B cell (primary cell): ENCODE measurements around the gene CAMP. TPM values are rescaled to one million over a fixed set of nuclear protein-coding genes. Genes with fewer than 3 reads are reported as not detected.

Source experiments
- ATAC-seq: fragments of 200-7000 bp; cut with Tn5 transposase; one replicate; pipeline ENCODE4 v1.10.0; 2021; ENCODE audit warnings: low read depth, mild to moderate bottlenecking, moderate number of reproducible peaks, moderate library complexity
- CTCF ChIA-PET: fragments of 350-600 bp; sonication (Branson Sonifier 250); formaldehyde crosslinking; loops from one replicate; lab custom pipeline; 2021; ENCODE audit warnings: antibody characterized with exemption, inconsistent platforms; lab: Charles Lee
- POLR2A ChIA-PET: fragments of 350-600 bp; sonication (Branson Sonifier 250); formaldehyde crosslinking; loops from one replicate; lab custom pipeline; 2021; ENCODE audit warnings: antibody characterized with exemption; lab: Charles Lee
- DNase-seq: peaks from one replicate; pipeline ENCODE4 v3.0.0; 2013
- H2AFZ ChIP-seq: 2 replicates; pipeline ENCODE4 v1.6.1; 2012; ENCODE audit warnings: mild to moderate bottlenecking, low read depth, low read length; ENCODE audit not compliant: insufficient read depth, poor library complexity, severe bottlenecking
- H3K27ac ChIP-seq, 2 donors: 1 replicate in 1 of 2; 2 replicates in 1 of 2; pipeline ENCODE4 v1.5.1; 2012 to 2013; ENCODE audit warnings: low read length in 2 of 2, mild to moderate bottlenecking in 2 of 2, moderate library complexity in 1 of 2
- H3K27me3 ChIP-seq, 4 experiments: fragments of 200-600 bp in 1 of 4; sonication (generic) in 1 of 4; replicated peaks in 1 of 4; 1 replicate in 2 of 4; 2 replicates in 2 of 4; pipeline versions ENCODE4 v1.6.1 to v1.7.0; 2013 to 2016; ENCODE audit warnings: low read length in 3 of 4, mild to moderate bottlenecking in 2 of 4, mixed read lengths in 1 of 4, moderate library complexity in 1 of 4; ENCODE audit not compliant: insufficient read depth in 4 of 4, control insufficient read depth in 3 of 4; ENCODE audit errors: control extremely low read depth in 1 of 4
- H3K36me3 ChIP-seq, 2 experiments: replicated peaks in 1 of 2; 1 replicate in 1 of 2; 2 replicates in 1 of 2; pipeline versions ENCODE4 v1.6.1 to v1.7.1; 2013; ENCODE audit warnings: low read length in 1 of 2; ENCODE audit not compliant: insufficient read depth in 2 of 2, control insufficient read depth in 1 of 2; ENCODE audit errors: control extremely low read depth in 1 of 2, extremely low read depth in 1 of 2
- H3K4me1 ChIP-seq, 2 donors: fragments of 200-600 bp in 1 of 2; sonication (generic) in 1 of 2; 1 replicate in 1 of 2; 2 replicates in 1 of 2; pipeline versions ENCODE4 v1.5.1 to v1.6.1; 2013 to 2017; ENCODE audit warnings: low read length in 2 of 2; ENCODE audit not compliant: control insufficient read depth in 2 of 2, insufficient read depth in 2 of 2
- H3K4me2 ChIP-seq: replicated peaks from 2 replicates; pipeline ENCODE3; 2012; ENCODE audit warnings: mild to moderate bottlenecking, low read depth, low read length; ENCODE audit not compliant: poor library complexity, severe bottlenecking
- H3K4me3 ChIP-seq, 5 experiments: fragments of 200-600 bp in 1 of 5; sonication (generic) in 1 of 5; 1 replicate in 3 of 5; 2 replicates in 2 of 5; pipeline versions ENCODE4 v1.5.1 to v1.7.0; 2011 to 2016; ENCODE audit warnings: low read length in 4 of 5, mild to moderate bottlenecking in 4 of 5, low read depth in 2 of 5, control low read depth in 1 of 5, moderate library complexity in 1 of 5; ENCODE audit not compliant: insufficient read depth in 1 of 5; ENCODE audit errors: control extremely low read depth in 1 of 5, extremely low read depth in 1 of 5
- H3K79me2 ChIP-seq: fragments of 200-600 bp; sonication (generic); one replicate; pipeline ENCODE4 v1.6.0; 2016; ENCODE audit warnings: low read length; ENCODE audit not compliant: control insufficient read depth, insufficient read depth
- H3K9ac ChIP-seq: fragments of 200-600 bp; sonication (generic); 2 replicates; pipeline ENCODE4 v1.6.1; 2017; ENCODE audit warnings: mild to moderate bottlenecking, low read length, moderate library complexity
- H3K9me3 ChIP-seq, 3 donors: one replicate each; pipeline versions ENCODE4 v1.6.1 to v1.7.1; 2013; ENCODE audit warnings: low read length in 2 of 3; ENCODE audit not compliant: control insufficient read depth in 2 of 3, insufficient read depth in 1 of 3; ENCODE audit errors: control extremely low read depth in 1 of 3
- H4K20me1 ChIP-seq: 2 replicates; pipeline ENCODE4 v1.6.0; 2012; ENCODE audit warnings: mild to moderate bottlenecking, low read length; ENCODE audit not compliant: insufficient read depth, control insufficient read depth, poor library complexity, severe bottlenecking
- H3K27ac Mint-ChIP-seq: one replicate; pipeline ENCODE4 v1.8.0; 2021; ENCODE audit warnings: mixed read lengths
- H3K27me3 Mint-ChIP-seq: one replicate; pipeline ENCODE4 v1.8.0; 2021; ENCODE audit warnings: mixed read lengths
- H3K4me1 Mint-ChIP-seq: one replicate; pipeline ENCODE4 v1.8.0; 2021; ENCODE audit warnings: mixed read lengths
- H3K4me3 Mint-ChIP-seq: one replicate; pipeline ENCODE4 v1.8.0; 2021; ENCODE audit warnings: mixed read lengths
- H3K9me3 Mint-ChIP-seq: one replicate; pipeline ENCODE4 v1.8.0; 2022; ENCODE audit warnings: mixed read lengths; ENCODE audit not compliant: insufficient read depth
- EZH2 ChIP-seq: IDR thresholded peaks from 2 replicates; pipeline ENCODE4 v1.6.1; 2012; ENCODE audit warnings: borderline replicate concordance, low read depth, mild to moderate bottlenecking, moderate library complexity, low read length; ENCODE audit not compliant: insufficient read depth, poor library complexity, severe bottlenecking
- WGBS: methylation state at CpG from one replicate; pipeline ENCODE4 v1.1.5; 2013; ENCODE audit warnings: missing lambda C conversion rate; ENCODE audit not compliant: insufficient coverage; 5-methylcytosine and 5-hydroxymethylcytosine counted together
- intact Hi-C: fragments of 100-400 bp; cut with micrococcal nuclease; formaldehyde crosslinking; loops from one replicate; pipeline ENCODE4 v1.10.0; 2022
- polyA plus RNA-seq: library from polyadenylated mRNA; depleted of rRNA; stranded (reverse); fragments of >200 nt; gene quantifications from 2 replicates; pipeline ENCODE4 v1.2.3, GENCODE V29; 2012
- total RNA-seq, 2 donors: library from RNA; stranded (reverse); fragments of 120-200 nt in 1 of 2; gene quantifications; 1 replicate in 1 of 2; 2 replicates in 1 of 2; pipeline versions ENCODE4 v1.2.3 to v1.2.4, GENCODE V29; 2013 to 2022
- TF ChIP-seq, protein P1 (sequence below): fragments of 200-600 bp; IDR thresholded peaks from one replicate; pipeline ENCODE4 v1.8.0; 2022; ENCODE audit warnings: antibody characterized with exemption, mild to moderate bottlenecking

Gene CAMP
- total and polyA plus RNA-seq, 2 donors (not counting 1 experiment from before 2014, with no cell fraction given), result 0.30 TPM; not detected in 1

DNA sequence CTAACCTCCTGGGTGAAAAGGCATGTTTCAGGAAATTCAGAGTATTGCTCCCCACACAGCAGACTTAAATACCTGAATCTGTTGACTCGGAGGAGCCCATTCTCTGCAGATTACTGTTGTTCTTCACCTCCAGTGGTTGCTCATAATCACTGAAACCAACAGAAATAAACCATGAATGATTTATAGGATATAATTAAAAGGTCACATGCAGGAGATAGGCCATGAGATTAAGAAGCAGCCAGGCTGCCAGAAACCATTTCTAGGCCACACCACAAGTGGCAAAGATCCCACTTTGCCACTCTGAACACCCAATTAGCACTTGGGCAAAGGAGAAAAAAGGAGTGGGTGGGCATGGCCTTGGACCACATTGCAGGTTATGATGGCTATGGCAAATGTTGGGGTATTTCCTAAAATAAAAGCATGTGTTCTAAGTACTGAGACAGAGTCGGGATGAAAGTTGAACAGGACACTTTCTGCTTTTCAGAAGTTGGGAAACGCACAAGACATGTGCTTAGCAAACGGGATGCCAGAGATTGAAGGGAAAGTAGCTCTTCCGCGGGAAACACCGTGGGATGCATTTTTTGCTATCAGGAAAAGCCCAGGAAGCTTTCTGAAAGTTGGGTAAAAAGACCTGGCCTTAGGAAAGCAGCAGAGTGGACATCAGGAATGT is 36.5 kb upstream of the CAMP start:
- Histone ChIP-seq H3K36me3 (no peaks in the 10 kb centered on the region), H3K4me3 (peak overlapping the region in 1 of 5 experiments; percentile 76), H3K9me3 (no peaks in the 10 kb centered on the region), H3K27ac (no peak overlapping the region), H3K4me1 (peaks cover 12 to 15% of the 10 kb centered on the region in 2 donors), H3K4me2 (peak overlapping the region; percentile 100), H3K9ac (peak overlapping the region; percentile 92), H4K20me1 (no peaks in the 10 kb centered on the region), H3K79me2 (peaks cover 4% of the 10 kb centered on the region), H2AFZ (peak overlapping the region; percentile 94), H3K27me3 (peaks cover 0 to 19% (median 8%) of the 10 kb centered on the region in 4 experiments)
- intact Hi-C loops, result loop anchor here (5.0 kb wide), 2 partner anchors 256 to 371 kb away; partner anchors contain the start of genes CCDC51, PFKFB4 and TMA7
- DNase-seq (no peak), ATAC-seq (no peak)
- ChIA-PET POLR2A (interaction anchor here (0.7 kb wide), 1 partner anchor 1604 kb away, joined by 3 read pairs; no protein-coding TSS in a partner anchor), CTCF (no interaction called here)
- WGBS, result 60% methylated on average over 6 of the region's 7 CpGs
- H3K27me3 Mint-ChIP-seq, result peaks cover 17% of the 10 kb centered on the region
- H3K4me1 Mint-ChIP-seq, result peaks cover 15% of the 10 kb centered on the region
- no peak for TF ChIP-seq EZH2
- TF ChIP-seq, protein P1, sequence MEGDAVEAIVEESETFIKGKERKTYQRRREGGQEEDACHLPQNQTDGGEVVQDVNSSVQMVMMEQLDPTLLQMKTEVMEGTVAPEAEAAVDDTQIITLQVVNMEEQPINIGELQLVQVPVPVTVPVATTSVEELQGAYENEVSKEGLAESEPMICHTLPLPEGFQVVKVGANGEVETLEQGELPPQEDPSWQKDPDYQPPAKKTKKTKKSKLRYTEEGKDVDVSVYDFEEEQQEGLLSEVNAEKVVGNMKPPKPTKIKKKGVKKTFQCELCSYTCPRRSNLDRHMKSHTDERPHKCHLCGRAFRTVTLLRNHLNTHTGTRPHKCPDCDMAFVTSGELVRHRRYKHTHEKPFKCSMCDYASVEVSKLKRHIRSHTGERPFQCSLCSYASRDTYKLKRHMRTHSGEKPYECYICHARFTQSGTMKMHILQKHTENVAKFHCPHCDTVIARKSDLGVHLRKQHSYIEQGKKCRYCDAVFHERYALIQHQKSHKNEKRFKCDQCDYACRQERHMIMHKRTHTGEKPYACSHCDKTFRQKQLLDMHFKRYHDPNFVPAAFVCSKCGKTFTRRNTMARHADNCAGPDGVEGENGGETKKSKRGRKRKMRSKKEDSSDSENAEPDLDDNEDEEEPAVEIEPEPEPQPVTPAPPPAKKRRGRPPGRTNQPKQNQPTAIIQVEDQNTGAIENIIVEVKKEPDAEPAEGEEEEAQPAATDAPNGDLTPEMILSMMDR, result no peak
- no peaks in the 10 kb centered on the region for H3K9me3 Mint-ChIP-seq
- H3K4me3 Mint-ChIP-seq, result peak overlapping the region; percentile 86
- no peak overlapping the region for H3K27ac Mint-ChIP-seq

DNA sequence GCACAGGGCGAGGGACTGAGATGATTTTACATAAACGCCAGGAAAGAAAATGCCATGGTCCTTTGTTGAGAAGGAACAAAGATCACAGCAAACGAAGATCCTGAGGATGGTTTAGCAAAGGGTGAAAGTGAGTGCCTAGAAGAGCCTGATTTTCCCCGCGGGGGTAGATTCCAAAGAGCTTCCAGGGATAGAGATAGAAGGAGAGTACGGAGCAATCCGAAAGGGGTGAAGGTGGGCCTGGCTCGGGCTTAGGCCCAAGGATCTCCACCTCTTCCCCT is 36.1 kb upstream of the CAMP start:
- H3K9me3 ChIP-seq, result no peaks in the 10 kb centered on the region
- peak overlapping the region; percentile 100 for H3K4me2 ChIP-seq
- peak overlapping the region in 4 of 5 experiments; percentile 40 to 96 (median 78) for H3K4me3 ChIP-seq
- Mint-ChIP-seq H3K9me3 (no peaks in the 10 kb centered on the region), H3K4me1 (peaks cover 15% of the 10 kb centered on the region), H3K27me3 (peaks cover 17% of the 10 kb centered on the region), H3K27ac (no peak overlapping the region), H3K4me3 (peak overlapping the region; percentile 86)
- ChIA-PET POLR2A (no interaction called here), CTCF (interaction anchor here (0.6 kb wide), 1 partner anchor 166 kb away, joined by 3 read pairs; no protein-coding TSS in a partner anchor)
- no peaks in the 10 kb centered on the region for H4K20me1 ChIP-seq
- H3K27me3 ChIP-seq, result peaks cover 0 to 19% (median 8%) of the 10 kb centered on the region in 4 experiments
- WGBS, result 18% methylated on average over 8 of the region's 8 CpGs
- H3K9ac ChIP-seq, result peak overlapping the region; percentile 92
- peaks cover 12 to 15% of the 10 kb centered on the region in 2 donors for H3K4me1 ChIP-seq
- DNase-seq, result no peak
- intact Hi-C loops, result loop anchor here (5.0 kb wide), 2 partner anchors 255 to 370 kb away; partner anchors contain the start of genes CCDC51, PFKFB4 and TMA7
- H2AFZ ChIP-seq, result peak overlapping the region; percentile 94
- TF ChIP-seq, protein P1, result no peak
- TF ChIP-seq EZH2, result no peak
- ATAC-seq, result no peak
- H3K79me2 ChIP-seq, result peaks cover 4% of the 10 kb centered on the region
- H3K36me3 ChIP-seq, result no peaks in the 10 kb centered on the region
- no peak overlapping the region for H3K27ac ChIP-seq
